GM19328 (cell line): ENCODE results near the gene LAMA4.
"Not testable (repeated sequence)": the region's sequence is repeated elsewhere in the genome, so short reads cannot be mapped to it uniquely, and the experiment has no call there.

Experiments
- ATAC-seq: cut with Tn5 transposase; IDR thresholded peaks from one replicate; pipeline ENCODE4 v1.9.1; 2021; ENCODE audit warnings: mild to moderate bottlenecking, moderate library complexity; ENCODE audit not compliant: unreplicated experiment

The LAMA4 gene

GRCh38 chr6:112106026-112106425, 148.3 kb downstream of the LAMA4 start:
- ATAC-seq: not testable (repeated sequence)

- ATAC-seq: no peak
These were observed 153.8 kb downstream of the LAMA4 start for GRCh38 chr6:112100561-112100960.

GRCh38 chr6:112096901-112097300, 157.5 kb downstream of the LAMA4 start:
- no peak for ATAC-seq

- ATAC-seq: no peak
These were observed 166.5 kb downstream of the LAMA4 start for GRCh38 chr6:112087916-112088315.

- peak; percentile 98 for ATAC-seq
These were observed 167.0 kb downstream of the LAMA4 start, which contains the start of the genes FAM229B and TUBE1 for GRCh38 chr6:112087136-112087911. Gene FAM229B (plus strand): TSS chr6:112087591. CDS start chr6:112099284, 11,693 bp downstream. Gene TUBE1 (minus strand): TSS chr6:112087482. CDS start chr6:112087434, 48 bp downstream.

GRCh38 chr6:112086744-112087135, 167.6 kb downstream of the LAMA4 start:
- peak; percentile 4 for ATAC-seq

- ATAC-seq: no peak
These were observed 168.9 kb downstream of the LAMA4 start for GRCh38 chr6:112085286-112086065.

GRCh38 chr6:112081569-112081968, 172.8 kb downstream of the LAMA4 start:
- ATAC-seq: no peak

GRCh38 chr6:112066606-112067005, 187.8 kb downstream of the LAMA4 start:
- no peak for ATAC-seq

- ATAC-seq: no peak
These were observed 188.9 kb downstream of the LAMA4 start for GRCh38 chr6:112065426-112065986.

GRCh38 chr6:112062966-112063365, 191.4 kb downstream of the LAMA4 start:
- ATAC-seq: no peak

GRCh38 chr6:112061605-112062004, 192.8 kb downstream of the LAMA4 start:
- no peak for ATAC-seq
